Subcutaneous abdominal adipose tissue (tissue), 5 donors: ENCODE results near the gene RBMS3.
A peak's percentile ranks its signal among the peaks of the same experiment; 100 is the strongest.
"Not testable (repeated sequence)": the region's sequence is repeated elsewhere in the genome, so short reads cannot be mapped to it uniquely, and the experiment has no call there.

Experiments used
- H3K27ac ChIP-seq: one replicate; pipeline ENCODE4 v1.7.0; 2013; ENCODE audit warnings: low read depth, mild to moderate bottlenecking, inconsistent platforms, low read length, moderate library complexity
- H3K27me3 ChIP-seq, 5 donors: one replicate each; pipeline ENCODE4 v1.7.0; 2013; ENCODE audit warnings: low read length in 5 of 5, inconsistent platforms in 1 of 5; ENCODE audit not compliant: control insufficient read depth in 5 of 5, insufficient read depth in 4 of 5
- H3K36me3 ChIP-seq, 5 donors: one replicate each; pipeline ENCODE4 v1.7.0; 2013; ENCODE audit warnings: low read length in 5 of 5; ENCODE audit not compliant: control insufficient read depth in 5 of 5, insufficient read depth in 5 of 5
- H3K4me1 ChIP-seq, 5 donors: one replicate each; pipeline ENCODE4 v1.7.0; 2013; ENCODE audit warnings: low read length in 5 of 5, mild to moderate bottlenecking in 3 of 5, moderate library complexity in 1 of 5; ENCODE audit not compliant: control insufficient read depth in 5 of 5, insufficient read depth in 5 of 5
- H3K4me3 ChIP-seq, 5 donors: one replicate each; pipeline ENCODE4 v1.7.0; 2013; ENCODE audit warnings: low read length in 5 of 5, low read depth in 1 of 5
- H3K9ac ChIP-seq, 5 donors: one replicate each; pipeline ENCODE4 v1.7.0; 2013; ENCODE audit warnings: low read length in 5 of 5, mild to moderate bottlenecking in 4 of 5, moderate library complexity in 3 of 5
- H3K9me3 ChIP-seq, 5 donors: one replicate each; pipeline ENCODE4 v1.7.0; 2013; ENCODE audit warnings: low read length in 5 of 5; ENCODE audit not compliant: control insufficient read depth in 5 of 5
- donor health status: healthy.
- donor health status: healthy.
- donor health status: healthy.
- donor health status: healthy.
- donor health status: healthy.

The RBMS3 gene

DNA sequence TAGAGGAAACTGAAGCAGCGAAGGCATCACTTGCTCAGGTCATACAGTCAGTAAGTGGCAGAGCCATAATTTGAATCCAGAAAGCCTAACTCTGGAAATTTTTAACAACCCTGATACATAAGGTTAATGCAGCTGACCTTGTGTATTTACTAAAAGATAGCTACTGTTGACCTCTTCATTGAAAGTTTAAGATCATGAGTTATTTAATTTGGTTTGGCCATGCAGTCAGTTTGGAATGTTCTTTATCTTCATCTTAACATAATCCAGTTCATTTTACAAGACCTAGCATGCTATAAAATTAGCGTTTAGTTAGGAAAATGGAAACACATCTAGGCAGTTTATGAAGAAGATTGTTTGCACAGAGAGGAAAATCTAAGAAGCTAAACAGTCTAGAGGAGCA lies 240.9 kb downstream of the RBMS3 start:
- Histone ChIP-seq H3K27ac (no peak overlapping the region), H3K4me1 (peaks cover 3 to 18% (median 17%) of the 10 kb centered on the region in 5 donors), H3K36me3 (no peaks in the 10 kb centered on the region), H3K9ac (no peak overlapping the region), H3K4me3 (no peak overlapping the region), H3K9me3 (no peaks in the 10 kb centered on the region), H3K27me3 (no peaks in the 10 kb centered on the region)

DNA sequence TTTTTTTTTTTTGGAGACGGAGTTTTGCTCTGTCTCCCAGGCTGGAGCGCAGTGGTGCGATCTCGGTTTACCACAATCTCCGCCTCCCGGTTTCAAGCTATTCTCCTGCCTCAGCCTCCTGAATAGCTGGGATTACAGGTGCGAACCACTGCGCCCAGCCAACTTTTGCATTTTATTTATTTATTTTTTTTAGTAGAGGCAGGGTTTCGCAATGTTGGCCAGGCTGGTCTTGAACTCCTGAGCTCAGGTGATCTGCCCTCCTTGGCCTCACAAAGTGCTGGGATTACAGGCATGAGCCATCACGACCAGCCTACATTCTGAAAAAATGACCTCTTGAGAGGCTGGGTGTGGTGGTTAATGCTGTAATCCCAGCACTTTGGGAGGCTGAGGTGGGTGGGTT lies 243.6 kb downstream of the RBMS3 start:
- H3K36me3 ChIP-seq, H3K9ac ChIP-seq, H3K9me3 ChIP-seq, H3K4me3 ChIP-seq, H3K27me3 ChIP-seq: not testable (repeated sequence)
- Histone ChIP-seq H3K4me1 (peaks cover 3 to 24% (median 23%) of the 10 kb centered on the region in 5 donors), H3K27ac (peak overlapping the region; percentile 58)

GRCh38 chr3:29525254-29525881 lies 244.5 kb downstream of the RBMS3 start:
- Histone ChIP-seq H3K27ac (peak overlapping the region; percentile 58), H3K4me3 (peak overlapping the region in 1 of 5 donors; percentile 2), H3K9me3 (no peaks in the 10 kb centered on the region), H3K27me3 (no peaks in the 10 kb centered on the region), H3K9ac (no peak overlapping the region), H3K4me1 (peaks cover 3 to 26% (median 23%) of the 10 kb centered on the region in 5 donors), H3K36me3 (no peaks in the 10 kb centered on the region)

DNA sequence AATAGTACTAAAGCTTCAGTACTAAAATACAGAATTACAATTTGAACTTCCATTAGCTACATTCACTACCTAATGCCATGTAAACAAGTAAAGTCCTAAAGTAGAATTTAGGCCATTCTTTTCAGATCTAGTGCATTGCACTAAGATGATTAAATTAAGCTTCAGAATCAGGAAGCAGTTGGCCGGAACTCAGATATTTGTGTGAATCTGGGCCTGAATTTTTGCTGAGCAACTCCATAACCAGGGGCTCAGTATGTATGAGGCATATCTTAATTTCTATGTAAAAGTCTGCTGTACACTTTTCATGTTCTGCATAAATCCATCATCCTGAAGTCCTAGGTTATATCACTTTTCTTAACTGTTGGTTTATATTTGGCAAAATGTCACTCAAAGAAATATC lies 246.4 kb downstream of the RBMS3 start:
- H3K4me1 ChIP-seq = peaks cover 3 to 31% (median 27%) of the 10 kb centered on the region in 5 donors
- no peaks in the 10 kb centered on the region for H3K36me3 ChIP-seq
- no peaks in the 10 kb centered on the region for H3K27me3 ChIP-seq
- H3K27ac ChIP-seq = no peak overlapping the region
- H3K9me3 ChIP-seq = no peaks in the 10 kb centered on the region
- no peak overlapping the region for H3K9ac ChIP-seq
- H3K4me3 ChIP-seq = no peak overlapping the region

- Histone ChIP-seq H3K27ac (no peak overlapping the region), H3K9ac (no peak overlapping the region), H3K4me3 (no peak overlapping the region), H3K9me3 (no peaks in the 10 kb centered on the region), H3K27me3 (no peaks in the 10 kb centered on the region), H3K4me1 (peaks cover 0 to 15% (median 14%) of the 10 kb centered on the region in 5 donors), H3K36me3 (no peaks in the 10 kb centered on the region)
Measured at GRCh38 chr3:29531644-29532043, 250.8 kb downstream of the RBMS3 start.

GRCh38 chr3:29532473-29532872 lies 251.6 kb downstream of the RBMS3 start:
- no peak overlapping the region for H3K27ac ChIP-seq
- no peak overlapping the region for H3K9ac ChIP-seq
- no peak overlapping the region for H3K4me3 ChIP-seq
- H3K9me3 ChIP-seq = no peaks in the 10 kb centered on the region
- H3K4me1 ChIP-seq = peaks cover 0 to 12% (median 7%) of the 10 kb centered on the region in 5 donors
- H3K36me3 ChIP-seq = no peaks in the 10 kb centered on the region
- no peaks in the 10 kb centered on the region for H3K27me3 ChIP-seq

- no peak overlapping the region for H3K9ac ChIP-seq
- H3K4me1 ChIP-seq = peaks cover 0 to 20% (median 18%) of the 10 kb centered on the region in 5 donors
- H3K27me3 ChIP-seq = no peaks in the 10 kb centered on the region
- no peak overlapping the region for H3K27ac ChIP-seq
- no peaks in the 10 kb centered on the region for H3K36me3 ChIP-seq
- no peak overlapping the region for H3K4me3 ChIP-seq
- no peaks in the 10 kb centered on the region for H3K9me3 ChIP-seq
Measured at GRCh38 chr3:29534006-29534405, 253.1 kb downstream of the RBMS3 start.

- Histone ChIP-seq H3K27ac (no peak overlapping the region), H3K4me1 (peaks cover 0 to 17% (median 12%) of the 10 kb centered on the region in 5 donors), H3K27me3 (no peaks in the 10 kb centered on the region), H3K9me3 (no peaks in the 10 kb centered on the region), H3K9ac (no peak overlapping the region), H3K4me3 (no peak overlapping the region), H3K36me3 (no peaks in the 10 kb centered on the region)
Measured at GRCh38 chr3:29536016-29536758, 255.3 kb downstream of the RBMS3 start.

DNA sequence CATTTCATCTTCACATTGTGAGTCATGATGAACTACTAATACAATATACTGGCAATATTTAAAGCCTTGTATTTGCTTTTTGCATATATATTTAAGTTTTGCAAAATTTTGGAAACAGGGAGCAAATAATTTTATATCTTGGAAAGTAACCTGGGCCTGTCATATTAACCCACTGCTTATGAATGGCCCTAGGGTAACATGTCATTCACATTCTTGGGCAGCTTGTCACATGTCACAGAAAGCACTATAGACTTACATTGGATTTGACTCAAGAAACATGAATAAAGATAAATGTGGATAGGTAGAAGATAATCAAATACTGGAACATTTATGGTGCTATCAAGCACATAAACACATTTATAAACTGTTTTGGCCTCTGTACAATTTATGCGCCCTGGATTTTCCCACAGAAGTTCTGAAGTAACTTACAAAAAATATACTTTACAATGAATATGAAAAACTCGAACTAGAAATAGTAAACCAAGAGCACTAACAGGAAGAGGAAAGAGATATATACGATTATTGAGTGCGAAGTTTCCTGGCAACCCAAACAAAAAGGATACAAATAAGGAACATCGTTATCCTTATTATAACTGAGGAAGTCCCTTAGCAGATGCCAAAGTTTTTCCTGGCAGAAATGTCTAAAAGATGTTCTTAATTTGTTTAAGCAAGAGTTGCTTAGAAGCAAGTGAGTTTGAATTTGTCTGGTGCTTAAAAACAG lies 257.2 kb downstream of the RBMS3 start:
- Histone ChIP-seq H3K4me3 (no peak overlapping the region), H3K9me3 (no peaks in the 10 kb centered on the region), H3K36me3 (no peaks in the 10 kb centered on the region), H3K27me3 (no peaks in the 10 kb centered on the region), H3K9ac (no peak overlapping the region), H3K4me1 (peaks cover 0 to 17% (median 12%) of the 10 kb centered on the region in 5 donors), H3K27ac (peak overlapping the region; percentile 5)

DNA sequence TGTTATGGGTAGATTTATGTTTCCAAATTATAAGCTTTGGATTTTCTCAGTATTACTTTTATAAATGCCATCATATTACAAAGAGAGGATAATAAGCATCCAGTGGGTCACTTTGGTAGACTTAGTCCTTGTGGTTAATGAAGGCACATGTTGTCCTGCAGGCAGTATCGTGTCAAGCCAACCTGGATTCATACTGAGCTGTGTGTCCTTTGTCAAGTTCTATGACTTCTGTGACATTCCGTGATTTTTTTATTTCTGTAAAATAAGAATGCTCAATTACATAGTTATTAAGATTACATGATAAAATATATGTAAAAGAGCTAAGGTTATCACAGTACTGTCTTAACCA lies 257.7 kb downstream of the RBMS3 start:
- Histone ChIP-seq H3K9me3 (no peaks in the 10 kb centered on the region), H3K27me3 (no peaks in the 10 kb centered on the region), H3K9ac (no peak overlapping the region), H3K4me3 (no peak overlapping the region), H3K27ac (peak overlapping the region; percentile 5), H3K36me3 (no peaks in the 10 kb centered on the region), H3K4me1 (peaks cover 0 to 17% (median 12%) of the 10 kb centered on the region in 5 donors)
